Stimulated activated CD4-positive, alpha-beta T cell treated with anti-CD3 and anti-CD28 coated beads, TNF-alpha, amount 100 ng/mL, for 24 hours (primary cell): ENCODE data around the gene FAHD1.
"Not testable (repeated sequence)": the region's sequence is repeated elsewhere in the genome, so short reads cannot be mapped to it uniquely, and the experiment has no call there.

Experiments used
- DNase-seq, 3 experiments: peaks; one replicate each; pipeline ENCODE4 v3.0.0-alpha.2; 2020; ENCODE audit warnings: low read depth in 3 of 3

The FAHD1 gene

GRCh38 chr16:1846416-1846815 lies 19.4 kb downstream of the FAHD1 start:
- no peak for DNase-seq

GRCh38 chr16:1850981-1851380 lies 24.0 kb downstream of the FAHD1 start:
- no peak for DNase-seq

DNA sequence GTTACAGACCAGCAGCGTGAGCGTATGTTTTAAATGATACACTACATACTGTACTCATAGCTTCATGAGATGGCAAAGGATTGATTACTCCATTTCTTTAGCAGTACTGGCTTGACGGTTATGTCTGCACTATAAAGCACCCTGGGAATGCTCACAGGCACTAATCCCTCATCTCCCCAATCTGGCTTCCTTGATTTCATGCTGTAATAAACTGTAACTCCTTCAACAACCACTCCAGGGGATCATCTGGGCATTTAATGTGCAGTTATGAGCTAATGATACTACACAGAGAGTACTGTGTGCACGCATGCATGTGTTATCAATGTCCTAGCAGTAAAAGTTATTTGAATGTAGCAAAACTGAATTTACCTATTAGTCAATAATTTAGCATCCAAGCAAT lies 24.8 kb downstream of the FAHD1 start:
- DNase-seq = no peak

- DNase-seq = no peak
These were observed 30.6 kb downstream of the FAHD1 start for GRCh38 chr16:1857433-1858097.

- DNase-seq = no peak
These were observed 31.3 kb downstream of the FAHD1 start for GRCh38 chr16:1858189-1858865.

GRCh38 chr16:1859650-1860049 lies 32.6 kb downstream of the FAHD1 start:
- DNase-seq = no peak

DNA sequence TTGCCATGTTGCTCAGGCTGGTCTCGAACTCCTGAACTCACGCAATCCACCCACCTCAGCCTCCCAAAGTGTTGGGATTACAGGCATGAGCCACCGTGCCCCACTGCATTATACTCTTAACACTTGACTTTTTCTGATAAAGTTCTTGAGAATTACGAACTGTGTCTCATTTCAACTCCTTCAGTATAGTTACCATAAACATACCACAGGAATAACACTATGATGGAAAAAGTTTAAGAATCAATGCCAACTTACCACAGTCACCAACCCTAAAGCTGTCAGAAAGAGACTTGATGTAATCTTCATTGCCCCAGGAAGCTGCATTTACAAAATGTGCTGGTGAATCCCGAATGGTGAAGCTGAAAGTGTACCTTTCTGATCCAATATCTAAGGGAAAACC lies 34.7 kb downstream of the FAHD1 start:
- no peak for DNase-seq

- DNase-seq = no peak
These were observed 35.4 kb downstream of the FAHD1 start for GRCh38 chr16:1862394-1862793.

DNA sequence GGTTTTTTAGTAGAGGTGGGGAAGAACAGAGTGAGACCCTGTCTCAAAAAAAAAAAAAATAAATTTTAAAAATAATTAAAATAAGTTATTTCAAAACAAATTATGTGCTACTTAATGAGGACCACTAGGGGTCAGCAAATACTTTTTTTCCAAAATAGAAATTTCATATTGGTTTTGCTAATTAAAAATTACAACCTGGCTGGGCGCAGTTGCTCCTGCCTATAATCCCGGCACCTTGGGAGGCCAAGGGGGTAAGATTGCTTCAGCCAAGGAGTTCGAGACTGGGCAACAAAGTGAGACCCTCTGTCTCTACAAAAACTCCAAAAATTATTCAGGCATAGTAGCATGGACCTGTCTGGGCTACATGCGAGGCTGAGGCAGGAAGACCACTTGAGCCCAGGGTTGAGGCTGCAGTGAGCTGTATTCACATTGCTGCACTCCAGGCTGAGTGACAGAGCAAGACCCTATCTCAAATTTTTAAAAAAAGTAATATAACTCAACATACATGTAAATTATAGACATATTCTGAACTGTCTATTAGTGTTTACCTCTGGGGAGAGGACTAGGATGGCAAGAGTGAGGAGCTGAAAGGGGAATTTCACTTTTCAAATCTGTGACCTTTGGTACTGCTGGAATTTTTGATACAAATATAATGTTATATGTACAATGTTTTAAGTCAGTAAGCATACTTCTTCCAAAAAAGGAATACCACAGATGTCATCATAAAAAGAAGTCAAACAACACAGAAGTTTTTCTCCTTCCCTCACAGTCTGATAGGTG lies 36.9 kb downstream of the FAHD1 start:
- DNase-seq = no peak

DNA sequence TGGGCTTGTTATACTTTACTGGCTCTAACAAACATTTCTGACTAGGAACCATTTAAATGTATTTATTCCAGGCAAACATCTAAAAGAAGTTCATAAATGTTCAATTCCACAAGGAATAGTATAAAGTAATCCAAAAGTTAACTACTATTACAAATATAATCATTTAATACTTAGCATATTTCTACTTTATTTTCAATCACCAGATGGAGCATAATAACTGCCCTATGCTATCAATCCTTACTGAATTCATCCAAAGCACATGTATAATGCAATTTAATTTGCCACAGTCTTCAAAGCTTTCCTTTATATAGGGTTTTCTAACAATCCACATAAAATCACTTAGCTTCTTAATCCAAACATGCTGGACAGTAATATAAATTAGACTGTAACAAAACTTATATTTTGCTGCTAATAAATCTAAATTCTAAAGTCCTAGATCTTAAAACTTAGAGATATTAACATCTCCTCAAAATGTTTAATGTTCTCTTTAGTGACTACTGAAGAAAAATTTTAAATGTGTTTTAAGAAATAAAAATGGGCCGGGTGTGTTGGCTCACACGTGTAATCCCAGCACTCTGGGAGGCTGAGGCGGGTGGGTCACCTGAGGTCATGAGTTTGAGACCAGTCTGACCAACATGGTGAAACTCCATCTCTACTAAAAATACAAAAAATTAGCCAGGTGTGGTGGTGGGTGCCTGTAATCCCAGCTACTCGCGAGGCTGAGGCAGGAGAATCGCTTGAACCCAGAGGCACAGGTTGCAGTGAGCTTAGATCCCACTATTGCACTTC lies 39.1 kb downstream of the FAHD1 start:
- no peak for DNase-seq

GRCh38 chr16:1870365-1871082 lies 43.5 kb downstream of the FAHD1 start:
- no peak for DNase-seq

DNA sequence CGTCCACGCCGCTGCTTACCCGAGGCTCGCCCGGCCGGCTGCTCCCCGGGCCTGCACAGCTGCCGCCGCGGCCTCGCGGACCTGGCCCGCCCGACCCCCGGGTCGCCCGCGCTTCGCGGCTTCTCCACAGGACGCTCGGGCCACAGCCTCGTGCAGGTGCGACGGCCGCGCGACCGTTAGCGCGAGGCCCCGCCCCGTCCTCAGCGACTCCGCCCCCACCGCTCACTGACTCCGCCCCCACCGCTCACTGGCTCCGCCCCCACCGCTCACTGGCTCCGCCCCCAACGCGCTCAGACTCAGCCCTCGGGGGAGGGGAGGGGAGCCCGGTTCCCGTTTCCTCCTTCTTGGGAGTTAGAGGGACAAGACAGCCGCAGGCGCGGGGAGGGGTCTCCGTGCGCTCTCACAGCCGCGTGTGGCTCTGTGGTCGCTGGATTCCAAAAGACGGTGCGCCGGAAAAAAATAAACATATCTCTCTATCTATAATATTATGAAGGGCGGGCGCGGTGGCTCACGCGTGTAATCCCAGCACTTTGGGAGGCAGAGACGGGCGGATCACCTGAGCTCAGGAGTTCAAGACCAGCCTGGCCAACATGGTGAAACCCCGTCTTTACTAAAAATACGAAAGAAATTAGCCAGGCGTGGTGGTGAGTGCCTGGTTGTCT lies 45.1 kb downstream of the FAHD1 start, which contains the start of gene MEIOB:
MEIOB (minus strand) TSS at position 191 of the 662 bp plus-strand sequence. CDS start 3,989 bp downstream, outside the sequence.
- peak in 2 of 3 experiments; percentile 15 to 39 for DNase-seq

DNA sequence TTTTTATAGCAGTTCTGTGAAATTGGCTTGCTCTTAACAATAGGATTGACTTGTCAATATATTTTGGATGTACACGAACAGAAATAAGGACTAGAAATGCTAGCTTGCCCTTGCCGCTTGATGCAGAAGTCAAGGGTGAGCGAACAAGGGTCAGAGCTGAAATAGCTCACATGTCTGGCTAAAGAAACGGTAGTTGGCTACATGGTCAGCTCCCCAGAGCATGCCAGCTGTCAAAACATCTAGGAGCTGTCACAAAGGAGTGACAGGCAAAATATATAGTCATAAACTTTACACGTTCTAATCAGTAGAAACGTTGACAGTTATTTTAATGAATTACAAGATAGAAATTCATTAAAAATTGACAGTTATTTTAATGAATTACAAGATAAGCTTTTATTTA lies 47.8 kb downstream of the FAHD1 start:
- no peak for DNase-seq

- not testable (repeated sequence) for DNase-seq
These were observed 49.1 kb downstream of the FAHD1 start for GRCh38 chr16:1876066-1876465.

DNA sequence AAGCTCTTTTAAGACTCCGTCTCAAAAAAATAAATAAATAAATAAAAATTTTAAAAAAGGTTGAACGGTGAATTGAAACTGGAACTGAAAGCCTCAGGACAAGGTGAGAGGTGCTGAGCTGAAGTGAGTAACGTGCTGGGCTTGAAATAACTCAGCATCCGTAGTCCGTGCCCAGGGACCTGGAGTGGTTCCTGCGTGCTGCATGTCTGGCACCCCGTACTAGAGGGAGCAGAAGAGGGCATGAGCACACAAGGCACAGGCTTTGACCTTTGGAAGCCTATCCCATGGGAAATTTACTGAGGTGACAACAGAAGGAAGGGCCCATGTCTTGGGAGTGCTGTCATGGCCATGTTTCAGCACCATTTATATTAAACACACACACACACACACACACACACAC lies 49.5 kb downstream of the FAHD1 start:
- DNase-seq = no peak

DNA sequence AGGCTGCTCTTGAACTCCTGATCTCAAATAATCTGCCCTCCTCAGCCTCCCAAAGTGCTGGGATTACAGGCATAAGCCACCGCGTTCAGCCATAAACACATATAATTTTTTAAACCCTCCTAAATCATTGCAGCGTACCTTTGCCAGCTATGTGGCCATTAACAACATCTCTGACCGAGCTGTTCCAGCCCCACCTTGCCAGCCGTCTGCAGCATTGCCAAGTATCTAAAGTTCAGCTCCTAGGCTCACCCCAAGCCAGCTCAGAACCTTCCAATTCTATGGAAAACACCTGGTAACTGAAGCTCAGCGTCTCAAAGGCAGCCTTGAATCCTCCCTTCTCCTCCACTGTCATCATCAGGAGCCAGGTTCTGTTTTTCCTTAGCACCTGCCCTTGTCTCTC lies 50.1 kb downstream of the FAHD1 start:
- no peak for DNase-seq

GRCh38 chr16:1877804-1878203 lies 50.8 kb downstream of the FAHD1 start:
- no peak for DNase-seq

DNA sequence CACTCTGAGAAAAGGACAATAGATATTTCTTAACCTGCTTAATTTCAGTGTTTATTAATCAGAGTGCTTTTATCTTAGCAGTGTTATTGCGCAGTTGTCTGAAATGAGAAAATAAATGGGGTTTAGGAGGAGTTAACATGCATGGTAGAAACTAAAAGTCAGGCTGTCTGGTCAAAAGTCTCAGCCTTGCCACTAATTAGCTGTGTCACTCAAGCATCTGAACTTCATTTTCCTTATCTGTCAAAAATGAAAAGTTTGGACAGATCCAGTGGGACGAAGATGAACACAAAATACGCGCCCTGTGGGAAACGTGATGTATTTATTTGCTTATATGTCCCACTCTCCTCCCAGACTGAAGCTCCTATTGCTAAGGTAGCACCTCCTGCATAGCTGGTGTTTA lies 51.2 kb downstream of the FAHD1 start:
- DNase-seq = no peak
